H1 (cell line): ENCODE data around the gene LYPD1. TPM values are rescaled to one million over a fixed set of nuclear protein-coding genes. Genes with fewer than 3 reads are reported as not detected.
A peak's percentile ranks its signal among the peaks of the same experiment; 100 is the strongest.

Experiments used
- CTCF ChIA-PET: fragments of 300-600 bp; sonication (Branson Sonifier 250); formaldehyde crosslinking; loops from one replicate; lab custom pipeline; 2021; ENCODE audit not compliant: partially characterized antibody; lab: Charles Lee
- POLR2A ChIA-PET: fragments of 300-600 bp; sonication (Branson Sonifier 250); formaldehyde crosslinking; loops from one replicate; lab custom pipeline; 2021; ENCODE audit warnings: inconsistent platforms; ENCODE audit not compliant: partially characterized antibody; lab: Charles Lee
- DNase-seq, 2 experiments: peaks; one replicate each; pipeline versions ENCODE4 v3.0.0 to v3.0.0-alpha.2; 2010 to 2022; ENCODE audit warnings: low spot score in 2 of 2, low read depth in 1 of 2, mixed read lengths in 1 of 2
- FAIRE-seq: peaks from 2 replicates; lab custom pipeline; 2011; peaks lifted over from hg19 to GRCh38; lab: Jason Lieb, UNC
- H2AFZ ChIP-seq: 2 replicates; pipeline ENCODE4 v1.8.1; 2012; ENCODE audit warnings: low read length, inconsistent platforms
- H2AK5ac ChIP-seq: 2 replicates; pipeline ENCODE4 v1.6.1; 2013; ENCODE audit warnings: low read depth, low read length
- H2BK120ac ChIP-seq: replicated peaks from 2 replicates; pipeline ENCODE3; 2013; ENCODE audit warnings: low read depth, low read length, inconsistent platforms
- H2BK12ac ChIP-seq: 2 replicates; pipeline ENCODE4 v1.6.1; 2013; ENCODE audit warnings: low read depth, low read length
- H2BK15ac ChIP-seq: 2 replicates; pipeline ENCODE4 v1.6.1; 2013; ENCODE audit warnings: low read length
- H2BK20ac ChIP-seq: 2 replicates; pipeline ENCODE4 v1.6.1; 2013; ENCODE audit warnings: low read length
- H2BK5ac ChIP-seq: 2 replicates; pipeline ENCODE4 v1.6.1; 2013; ENCODE audit warnings: low read depth, low read length
- H3K14ac ChIP-seq: 2 replicates; pipeline ENCODE4 v1.6.1; 2013; ENCODE audit warnings: inconsistent platforms; ENCODE audit not compliant: insufficient read length
- H3K18ac ChIP-seq: 2 replicates; pipeline ENCODE4 v1.6.1; 2013; ENCODE audit warnings: low read length; ENCODE audit errors: extremely low read depth
- H3K23ac ChIP-seq: 2 replicates; pipeline ENCODE4 v1.6.1; 2013; ENCODE audit warnings: inconsistent platforms; ENCODE audit not compliant: insufficient read length
- H3K23me2 ChIP-seq: 2 replicates; pipeline ENCODE4 v1.6.1; 2013; ENCODE audit warnings: low read depth, low read length
- H3K27ac ChIP-seq: 2 replicates; pipeline ENCODE4 v1.6.1; 2011; ENCODE audit warnings: low read depth, low read length, inconsistent platforms
- H3K27me3 ChIP-seq, 4 experiments: replicated peaks in 1 of 4; 1 replicate in 1 of 4; 2 replicates in 3 of 4; pipeline versions ENCODE4 v1.6.1 to v1.8.1; 2011 to 2013; ENCODE audit warnings: low read length in 3 of 4, mild to moderate bottlenecking in 3 of 4, inconsistent platforms in 2 of 4, mixed read lengths in 2 of 4, moderate library complexity in 1 of 4; ENCODE audit not compliant: control insufficient read depth in 3 of 4, insufficient read depth in 3 of 4; ENCODE audit errors: extremely low read depth in 1 of 4
- H3K36me3 ChIP-seq, 4 experiments: 2 replicates each; pipeline versions ENCODE4 v1.6.1 to v1.8.1; 2011 to 2013; ENCODE audit warnings: mild to moderate bottlenecking in 4 of 4, low read length in 3 of 4, moderate library complexity in 2 of 4, control low read depth in 1 of 4, inconsistent platforms in 1 of 4; ENCODE audit not compliant: insufficient read depth in 4 of 4, control insufficient read depth in 2 of 4
- H3K4ac ChIP-seq: replicated peaks from 2 replicates; pipeline ENCODE3; 2013; ENCODE audit warnings: low read length, low read depth, mixed read lengths, inconsistent platforms; ENCODE audit not compliant: insufficient read length
- H3K4me1 ChIP-seq, 4 experiments: replicated peaks in 1 of 4; 1 replicate in 1 of 4; 2 replicates in 3 of 4; pipeline versions ENCODE4 v1.6.1 to v1.8.1; 2011 to 2013; ENCODE audit warnings: low read length in 3 of 4, inconsistent platforms in 2 of 4, mixed read lengths in 1 of 4; ENCODE audit not compliant: insufficient read depth in 4 of 4, control insufficient read depth in 3 of 4
- H3K4me2 ChIP-seq, 2 experiments: 2 replicates each; pipeline versions ENCODE4 v1.6.1 to v1.8.1; 2011 to 2013; ENCODE audit warnings: low read depth in 2 of 2, low read length in 2 of 2, control low read depth in 1 of 2, inconsistent platforms in 1 of 2, mild to moderate bottlenecking in 1 of 2; ENCODE audit not compliant: insufficient read depth in 1 of 2
- H3K4me3 ChIP-seq, 4 experiments: fragments of 200-600, 300-600 bp in 1 of 4; sonication (generic), shearing (Covaris generic), sonication (Bioruptor Twin) in 1 of 4; 2 replicates each; pipeline versions ENCODE4 v1.5.1 to v1.8.1; 2011 to 2016; ENCODE audit warnings: low read length in 4 of 4, low read depth in 3 of 4, control low read depth in 2 of 4, inconsistent platforms in 2 of 4, mild to moderate bottlenecking in 2 of 4, mixed read lengths in 1 of 4, moderate library complexity in 1 of 4; ENCODE audit not compliant: insufficient read depth in 2 of 4; ENCODE audit errors: extremely low read depth in 1 of 4
- H3K56ac ChIP-seq: replicated peaks from 2 replicates; pipeline ENCODE3; 2013; ENCODE audit warnings: low read depth, mild to moderate bottlenecking, mixed read lengths, low read length, inconsistent platforms; ENCODE audit not compliant: insufficient read length
- H3K79me1 ChIP-seq: 2 replicates; pipeline ENCODE4 v1.6.1; 2013; ENCODE audit warnings: low read depth, low read length, control low read depth
- H3K79me2 ChIP-seq, 2 experiments: 2 replicates each; pipeline versions ENCODE4 v1.6.1 to v1.8.1; 2012 to 2013; ENCODE audit warnings: low read length in 2 of 2, mild to moderate bottlenecking in 2 of 2, inconsistent platforms in 1 of 2; ENCODE audit not compliant: insufficient read depth in 2 of 2, control insufficient read depth in 1 of 2
- H3K9ac ChIP-seq, 4 experiments: replicated peaks in 1 of 4; 1 replicate in 1 of 4; 2 replicates in 3 of 4; pipeline versions ENCODE4 v1.6.1 to v1.8.1; 2011 to 2013; ENCODE audit warnings: low read depth in 3 of 4, low read length in 3 of 4, control low read depth in 2 of 4, mild to moderate bottlenecking in 2 of 4, moderate library complexity in 2 of 4, inconsistent platforms in 1 of 4; ENCODE audit errors: extremely low read depth in 1 of 4
- H3K9me3 ChIP-seq, 2 experiments: 2 replicates each; pipeline versions ENCODE4 v1.6.1 to v1.8.1; 2012 to 2013; ENCODE audit warnings: mild to moderate bottlenecking in 2 of 2, moderate library complexity in 2 of 2, control low read depth in 1 of 2, inconsistent platforms in 1 of 2, low read depth in 1 of 2, low read length in 1 of 2, mixed read lengths in 1 of 2; ENCODE audit not compliant: insufficient read depth in 2 of 2
- H4K20me1 ChIP-seq, 2 experiments: replicated peaks in 1 of 2; 2 replicates each; pipeline versions ENCODE3 to v1.8.1; 2011 to 2013; ENCODE audit warnings: inconsistent platforms in 2 of 2, low read length in 2 of 2, mild to moderate bottlenecking in 1 of 2; ENCODE audit not compliant: insufficient read depth in 2 of 2, control insufficient read depth in 1 of 2
- H4K5ac ChIP-seq: 2 replicates; pipeline ENCODE4 v1.6.1; 2013; ENCODE audit warnings: low read length, low read depth, mixed read lengths, inconsistent platforms; ENCODE audit not compliant: insufficient read length
- H4K8ac ChIP-seq: 2 replicates; pipeline ENCODE4 v1.8.0; 2013; ENCODE audit warnings: mild to moderate bottlenecking, moderate library complexity, low read length, inconsistent platforms; ENCODE audit not compliant: insufficient read depth; ENCODE audit errors: extremely low read depth
- H4K91ac ChIP-seq: replicated peaks from 2 replicates; pipeline ENCODE3; 2013; ENCODE audit warnings: low read length, mixed read lengths, inconsistent platforms; ENCODE audit not compliant: insufficient read length
- ATF3 ChIP-seq: IDR thresholded peaks from 2 replicates; pipeline ENCODE4 v1.6.1; 2011; ENCODE audit warnings: low read depth, mild to moderate bottlenecking, low read length; ENCODE audit not compliant: insufficient read depth
- CEBPB ChIP-seq: IDR thresholded peaks from 2 replicates; pipeline ENCODE4 v1.6.1; 2012; ENCODE audit warnings: low read depth, low read length
- KDM1A ChIP-seq: fragments of 200-600, 300-600 bp; sonication (generic); IDR thresholded peaks from 2 replicates; pipeline ENCODE4 v1.7.1; 2016; ENCODE audit warnings: mild to moderate bottlenecking, low read length, borderline replicate concordance
- KDM4A ChIP-seq: IDR thresholded peaks from one replicate; pipeline ENCODE4 v1.7.1; 2012; ENCODE audit warnings: low read depth, mild to moderate bottlenecking, moderate library complexity, low read length, inconsistent platforms; ENCODE audit not compliant: severe bottlenecking
- RAD21 ChIP-seq, 2 experiments: IDR thresholded peaks in 1 of 2; conservative IDR thresholded peaks in 1 of 2; 2 replicates each; pipeline ENCODE4 v1.6.1; 2011; ENCODE audit warnings: low read depth in 2 of 2, low read length in 2 of 2, improper control_type of control experiment in 1 of 2, inconsistent platforms in 1 of 2, mild to moderate bottlenecking in 1 of 2, moderate library complexity in 1 of 2
- SIN3A ChIP-seq, 2 experiments: IDR thresholded peaks in 1 of 2; conservative IDR thresholded peaks in 1 of 2; 2 replicates each; pipeline ENCODE4 v1.6.1; 2011 to 2012; ENCODE audit warnings: low read length in 2 of 2, improper control_type of control experiment in 1 of 2, low read depth in 1 of 2, mild to moderate bottlenecking in 1 of 2
- TBP ChIP-seq: IDR thresholded peaks from 2 replicates; pipeline ENCODE4 v1.6.1; 2011; ENCODE audit warnings: low read depth, low read length, improper control_type of control experiment
- TEAD4 ChIP-seq: IDR thresholded peaks from 2 replicates; pipeline ENCODE4 v1.6.1; 2012; ENCODE audit warnings: low read depth, low read length, inconsistent platforms, mixed read lengths
- WGBS, 2 experiments: shearing (Covaris generic) in 1 of 2; methylation state at CpG; one replicate each; pipeline versions ENCODE4 v1.1.6 to v1.1.7; 2013 to 2015; ENCODE audit warnings: low lambda C conversion rate in 2 of 2, mixed read lengths in 2 of 2, inconsistent platforms in 1 of 2, low coverage in 1 of 2, missing lambda C conversion rate in 1 of 2; ENCODE audit not compliant: insufficient replicate concordance in 2 of 2, insufficient coverage in 1 of 2, insufficient read length in 1 of 2; ENCODE audit errors: extremely low coverage in 1 of 2, missing lambda C conversion rate in 1 of 2; 5-methylcytosine and 5-hydroxymethylcytosine counted together
- long read RNA-seq, 2 experiments: library from RNA in 1 of 2; library from capped mRNA in 1 of 2; stranded (forward); transcript quantifications; one replicate each; pipeline ENCODE4 v2.0.0, GENCODE V29; 2021; ENCODE audit warnings: inconsistent platforms in 1 of 2
- polyA minus RNA-seq, 3 experiments: library from RNA; depleted of rRNA, polyadenylated mRNA; stranded (reverse); fragments of >200 nt; gene quantifications; 1 replicate in 2 of 3; 2 replicates in 1 of 3; pipeline ENCODE4 v1.2.3, GENCODE V29; 2011
- polyA plus RNA-seq, 7 experiments: library from polyadenylated mRNA; depleted of rRNA in 3 of 7; stranded (reverse) in 5 of 7; unstranded in 2 of 7; fragments of >200 nt in 5 of 7; fragments of 200-250 nt in 2 of 7; gene quantifications; 1 replicate in 5 of 7; 2 replicates in 1 of 7; 4 replicates in 1 of 7; pipeline versions ENCODE4 v1.2.1 to v1.2.3, GENCODE V29; 2011 to 2013; ENCODE audit warnings: missing spikeins in 2 of 7, mixed read lengths in 2 of 7
- total RNA-seq: library from RNA; stranded (reverse); fragmentation: NEBNext Ultra II Directional; extraction: Animal tissue kit (Norgen Biotek cat#: 25700); gene quantifications from 2 replicates; pipeline ENCODE4 v1.2.1, GENCODE V29; 2021

Gene LYPD1, protein sequence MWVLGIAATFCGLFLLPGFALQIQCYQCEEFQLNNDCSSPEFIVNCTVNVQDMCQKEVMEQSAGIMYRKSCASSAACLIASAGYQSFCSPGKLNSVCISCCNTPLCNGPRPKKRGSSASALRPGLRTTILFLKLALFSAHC
- total RNA-seq (2.1 and 2.7 TPM in 2 replicates), polyA plus RNA-seq (2011; rRNA removed) (1.9 and 3.4 TPM in 2 replicates), polyA minus RNA-seq (2011; rRNA and poly(A)+ RNA removed) (2.1 and 2.8 TPM in 2 replicates)
- polyA plus RNA-seq (2011; cell fraction: cytosol; rRNA removed): 3.3 TPM
- 2.9 TPM for polyA plus RNA-seq (2011; cell fraction: nucleus; rRNA removed)
- 1.8 to 2.5 TPM (median 2.2 TPM) in 4 replicates for polyA plus RNA-seq (2012, experiment 1 of 2)
- polyA plus RNA-seq (2012, experiment 2 of 2): 2.8 TPM
- 2.3 TPM for polyA plus RNA-seq (2013, experiment 1 of 2)
- polyA plus RNA-seq (2013, experiment 2 of 2): 2.2 TPM
- 2.1 TPM for polyA minus RNA-seq (2011; cell fraction: cytosol; rRNA and poly(A)+ RNA removed)
- polyA minus RNA-seq (2011; cell fraction: nucleus; rRNA and poly(A)+ RNA removed): 0.50 TPM
- long read RNA-seq, experiment 1, partial matches to known transcripts: 0 of 2 reads
- long read RNA-seq, experiment 1, other reads (novel, unspliced or antisense): 0 of 2 reads
- long read RNA-seq, experiment 2: 0 reads

- H2BK5ac ChIP-seq: peak within 1 kb of the TSS; percentile 44; the same call in 1 of the 2 replicates
- no peak within 1 kb of the TSS for H4K91ac ChIP-seq
- peak in 1 of 2 experiments; percentile 67 for DNase-seq
- no peak within 1 kb of the TSS for H3K4ac ChIP-seq
- H3K23me2 ChIP-seq: peaks cover 24% of the 10 kb centered on the region
- peak within 1 kb of the TSS; percentile 56; the same call in 1 of the 2 replicates for H2AFZ ChIP-seq
- no peak within 1 kb of the TSS for H2BK20ac ChIP-seq
- peaks cover 14 to 51% (median 45%) of the 10 kb centered on the region in 4 experiments for H3K27me3 ChIP-seq
- H2BK15ac ChIP-seq: no peak within 1 kb of the TSS
- H3K9ac ChIP-seq: no peak within 1 kb of the TSS
- WGBS, 2 experiments: 0% methylated on average over 26 of the region's 59 CpGs; no CpG with 5 or more reads in 1 of the 2 experiments
- no peak within 1 kb of the TSS for H3K14ac ChIP-seq
- no peak within 1 kb of the TSS for H4K5ac ChIP-seq
- H3K4me3 ChIP-seq: peak within 1 kb of the TSS; percentile 44 to 71 (median 68)
- peak within 1 kb of the TSS; percentile 17 for H3K18ac ChIP-seq
- peak within 1 kb of the TSS; percentile 96 to 98 for H3K4me2 ChIP-seq
- no peaks in the 10 kb centered on the region for H3K79me1 ChIP-seq
- no peaks in the 10 kb centered on the region for H3K9me3 ChIP-seq
- no peak within 1 kb of the TSS for H2BK120ac ChIP-seq
- H3K79me2 ChIP-seq: no peaks in the 10 kb centered on the region
- H3K56ac ChIP-seq: no peak within 1 kb of the TSS
- H3K4me1 ChIP-seq: peaks cover 0 to 10% (median 3%) of the 10 kb centered on the region in 4 experiments; a peak in 5 of 7 replicates
- ChIA-PET CTCF (interaction anchor here (0.8 to 4.9 kb wide), 12 partner anchors 9 to 498 kb away, joined by 3 to 45 read pairs (median 5); no protein-coding TSS in a partner anchor), POLR2A (no interaction called here)
- no peak within 1 kb of the TSS for H2AK5ac ChIP-seq
- H4K8ac ChIP-seq: peak within 1 kb of the TSS; percentile 28; the same call in 1 of the 2 replicates
- H3K36me3 ChIP-seq: no peaks in the 10 kb centered on the region
- peak within 1 kb of the TSS; percentile 53; the same call in 1 of the 2 replicates for H2BK12ac ChIP-seq
- peaks cover 0 to 4% of the 10 kb centered on the region in 2 experiments for H4K20me1 ChIP-seq
- FAIRE-seq: no peak
- no peak within 1 kb of the TSS for H3K23ac ChIP-seq
- no peak within 1 kb of the TSS for H3K27ac ChIP-seq
- 0 out of 4 replicates have a peak, but pooled peaks of 1 of the 2 experiments have one; percentile 19 for TF ChIP-seq SIN3A (conservative IDR thresholded peaks at IDR 0.05 in 1 of 2, IDR thresholded peaks at IDR 0.05 in 1 of 2; ENCODE audit: low read depth in 1 of 2, low read length in 2 of 2)
- TF ChIP-seq KDM4A: peak; percentile 13
- no peak for TF ChIP-seq KDM1A
- TF ChIP-seq TBP: 0 out of 2 replicates have a peak, but pooled peaks have one; percentile 25
- TF ChIP-seq CEBPB: no peak
- TF ChIP-seq RAD21 (IDR thresholded peaks at IDR 0.05 in 1 of 2, conservative IDR thresholded peaks at IDR 0.05 in 1 of 2; ENCODE audit: low read depth in 2 of 2, low read length in 2 of 2): peak in 1 of 2 experiments; percentile 5; a peak in 1 of 4 replicates
- no peak for TF ChIP-seq TEAD4
- peak; percentile 70; the same call in 1 of the 2 replicates for TF ChIP-seq ATF3
Observed at GRCh38 chr2:132669908-132670495, at the start of gene LYPD1. LYPD1 (minus strand) TSS chr2:132670205; CDS start chr2:132669932, 273 bp downstream.
